Astrocyte (in vitro differentiated cells and primary cell): ENCODE data around the gene CPOX. TPM values are rescaled to one million over a fixed set of nuclear protein-coding genes. Genes with fewer than 3 reads are reported as not detected.

Experiments used
- DNase-seq: peaks from one replicate; pipeline ENCODE4 v3.0.0-alpha.2; 2010; ENCODE audit warnings: low read depth
- FAIRE-seq: peaks from 2 replicates; lab custom pipeline; 2011; peaks lifted over from hg19 to GRCh38; lab: Jason Lieb, UNC
- H2AFZ ChIP-seq: 2 replicates; pipeline ENCODE4 v1.6.0; 2012; ENCODE audit warnings: low read depth, low read length, inconsistent platforms
- H3K27ac ChIP-seq: 2 replicates; pipeline ENCODE4 v1.5.1; 2011; ENCODE audit warnings: low read depth, low read length, inconsistent platforms
- H3K27me3 ChIP-seq: 2 replicates; pipeline ENCODE4 v1.6.0; 2011; ENCODE audit warnings: low read length, inconsistent platforms; ENCODE audit not compliant: insufficient read depth
- H3K36me3 ChIP-seq: 2 replicates; pipeline ENCODE4 v1.5.1; 2011; ENCODE audit warnings: low read length, inconsistent platforms; ENCODE audit not compliant: insufficient read depth
- H3K4me1 ChIP-seq: 2 replicates; pipeline ENCODE4 v1.5.1; 2011; ENCODE audit warnings: low read length, inconsistent platforms; ENCODE audit not compliant: insufficient read depth
- H3K4me2 ChIP-seq: 2 replicates; pipeline ENCODE4 v1.6.0; 2012; ENCODE audit warnings: low read length, inconsistent platforms
- H3K4me3 ChIP-seq: 2 replicates; pipeline ENCODE4 v1.5.1; 2011; ENCODE audit warnings: low read depth, mild to moderate bottlenecking, low read length, inconsistent platforms; ENCODE audit not compliant: insufficient read depth
- H3K79me2 ChIP-seq: 2 replicates; pipeline ENCODE4 v1.6.0; 2012; ENCODE audit warnings: mild to moderate bottlenecking, low read length, inconsistent platforms; ENCODE audit not compliant: insufficient read depth
- H3K9ac ChIP-seq: 2 replicates; pipeline ENCODE4 v1.6.0; 2012; ENCODE audit warnings: mild to moderate bottlenecking, low read length, inconsistent platforms
- H3K9me3 ChIP-seq: 2 replicates; pipeline ENCODE4 v1.5.1; 2012; ENCODE audit warnings: low read depth, mild to moderate bottlenecking, low read length, inconsistent platforms; ENCODE audit not compliant: insufficient read depth
- H4K20me1 ChIP-seq: 2 replicates; pipeline ENCODE4 v1.6.0; 2012; ENCODE audit warnings: low read length, inconsistent platforms; ENCODE audit not compliant: insufficient read depth
- H3K27ac Mint-ChIP-seq: one replicate; pipeline ENCODE4 v1.8.0; 2021; ENCODE audit warnings: mild to moderate bottlenecking, mixed read lengths; ENCODE audit not compliant: unreplicated experiment
- H3K27me3 Mint-ChIP-seq: one replicate; pipeline ENCODE4 v1.8.0; 2021; ENCODE audit warnings: low read depth, mixed read lengths; ENCODE audit not compliant: unreplicated experiment
- H3K36me3 Mint-ChIP-seq: one replicate; pipeline ENCODE4 v1.8.0; 2021; ENCODE audit warnings: low read depth, mixed read lengths; ENCODE audit not compliant: unreplicated experiment
- H3K4me1 Mint-ChIP-seq: one replicate; pipeline ENCODE4 v1.8.0; 2021; ENCODE audit warnings: low read depth, mixed read lengths; ENCODE audit not compliant: unreplicated experiment
- H3K4me3 Mint-ChIP-seq: one replicate; pipeline ENCODE4 v1.8.0; 2021; ENCODE audit warnings: mild to moderate bottlenecking, moderate library complexity, mixed read lengths; ENCODE audit not compliant: unreplicated experiment
- H3K9me3 Mint-ChIP-seq: one replicate; pipeline ENCODE4 v1.8.0; 2021; ENCODE audit warnings: mild to moderate bottlenecking, mixed read lengths; ENCODE audit not compliant: unreplicated experiment
- CTCF ChIP-seq: IDR thresholded peaks from 2 replicates; pipeline ENCODE4 v1.5.1; 2011; ENCODE audit warnings: low read depth, mild to moderate bottlenecking, inconsistent platforms, low read length, moderate library complexity; ENCODE audit not compliant: insufficient read depth
- EZH2 ChIP-seq: IDR thresholded peaks from 2 replicates; pipeline ENCODE4 v1.6.1; 2012; ENCODE audit warnings: mild to moderate bottlenecking, low read length, inconsistent platforms; ENCODE audit not compliant: insufficient read depth
- total RNA-seq: library from RNA; stranded (reverse); gene quantifications from 2 replicates; pipeline ENCODE4 v1.2.1, GENCODE V29; 2021

Gene CPOX
- total RNA-seq, 1 donor from 2014 or later, result 23.7 TPM

- FAIRE-seq, result no peak
- TF ChIP-seq CTCF, result no peak
- TF ChIP-seq EZH2, result no peak
- Mint-ChIP-seq H3K4me3 (no peak overlapping the region), H3K27ac (no peak overlapping the region), H3K36me3 (no peaks in the 10 kb centered on the region), H3K27me3 (peaks cover 4% of the 10 kb centered on the region), H3K9me3 (no peaks in the 10 kb centered on the region), H3K4me1 (no peaks in the 10 kb centered on the region)
- no peaks in the 10 kb centered on the region for H3K9me3 ChIP-seq
- no peak for DNase-seq
- H2AFZ ChIP-seq, result no peak overlapping the region
- H3K27ac ChIP-seq, result no peak overlapping the region
- no peaks in the 10 kb centered on the region for H3K36me3 ChIP-seq
- H4K20me1 ChIP-seq, result no peaks in the 10 kb centered on the region
- no peak overlapping the region for H3K4me3 ChIP-seq
- peaks cover 6% of the 10 kb centered on the region for H3K27me3 ChIP-seq
- H3K9ac ChIP-seq, result no peak overlapping the region
- H3K79me2 ChIP-seq, result no peaks in the 10 kb centered on the region
- H3K4me2 ChIP-seq, result no peak overlapping the region
- no peaks in the 10 kb centered on the region for H3K4me1 ChIP-seq
Observed at GRCh38 chr3:98548544-98548943, 44.9 kb downstream of the CPOX start.

- Mint-ChIP-seq H3K9me3 (no peaks in the 10 kb centered on the region), H3K4me1 (no peaks in the 10 kb centered on the region), H3K4me3 (no peak overlapping the region), H3K27me3 (no peaks in the 10 kb centered on the region), H3K36me3 (no peaks in the 10 kb centered on the region), H3K27ac (no peak overlapping the region)
- no peaks in the 10 kb centered on the region for H4K20me1 ChIP-seq
- no peak overlapping the region for H2AFZ ChIP-seq
- H3K27ac ChIP-seq, result no peak overlapping the region
- H3K9ac ChIP-seq, result no peak overlapping the region
- H3K79me2 ChIP-seq, result no peaks in the 10 kb centered on the region
- TF ChIP-seq EZH2, result no peak
- TF ChIP-seq CTCF, result no peak
- H3K4me3 ChIP-seq, result no peak overlapping the region
- H3K4me1 ChIP-seq, result no peaks in the 10 kb centered on the region
- H3K9me3 ChIP-seq, result no peaks in the 10 kb centered on the region
- H3K36me3 ChIP-seq, result no peaks in the 10 kb centered on the region
- FAIRE-seq, result no peak
- no peak overlapping the region for H3K4me2 ChIP-seq
- no peaks in the 10 kb centered on the region for H3K27me3 ChIP-seq
- DNase-seq, result no peak
Observed at GRCh38 chr3:98545940-98546339, 47.5 kb downstream of the CPOX start.

- Histone ChIP-seq H3K4me2 (no peak overlapping the region), H3K27ac (no peak overlapping the region), H3K4me1 (no peaks in the 10 kb centered on the region), H3K27me3 (no peaks in the 10 kb centered on the region), H3K9ac (no peak overlapping the region), H3K9me3 (no peaks in the 10 kb centered on the region), H4K20me1 (no peaks in the 10 kb centered on the region), H3K4me3 (no peak overlapping the region), H2AFZ (no peak overlapping the region), H3K79me2 (no peaks in the 10 kb centered on the region), H3K36me3 (no peaks in the 10 kb centered on the region)
- H3K9me3 Mint-ChIP-seq, result no peaks in the 10 kb centered on the region
- H3K27ac Mint-ChIP-seq, result no peak overlapping the region
- H3K27me3 Mint-ChIP-seq, result no peaks in the 10 kb centered on the region
- FAIRE-seq (no peak), DNase-seq (no peak)
- H3K4me1 Mint-ChIP-seq, result no peaks in the 10 kb centered on the region
- TF ChIP-seq CTCF (no peak), EZH2 (no peak)
- H3K36me3 Mint-ChIP-seq, result no peaks in the 10 kb centered on the region
- H3K4me3 Mint-ChIP-seq, result no peak overlapping the region
Observed at GRCh38 chr3:98542623-98543022, 50.8 kb downstream of the CPOX start.
